ENCODE results near the gene MCF2.

The MCF2 gene

DNA sequence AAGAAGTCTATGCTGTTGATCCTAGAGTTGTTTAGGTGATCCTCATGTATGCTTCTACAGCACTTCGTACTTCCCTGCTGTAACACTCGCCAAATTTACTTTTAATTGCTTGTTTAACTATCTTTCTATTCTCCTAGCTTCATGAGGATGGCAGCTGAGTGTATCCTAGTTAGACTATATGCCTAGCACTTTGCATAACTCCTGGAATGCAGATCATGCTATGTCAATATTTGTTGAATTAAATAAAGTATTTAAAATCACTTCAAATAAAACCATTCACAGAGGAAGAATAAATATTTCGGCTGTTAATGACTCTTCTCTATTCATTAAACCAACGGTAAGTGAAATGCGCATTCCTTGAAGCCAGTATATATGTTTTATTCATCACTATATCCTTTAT, 122.4 kb downstream of the MCF2 start:
- no peak for DNase-seq (ENCODE audit: low spot score)

DNA sequence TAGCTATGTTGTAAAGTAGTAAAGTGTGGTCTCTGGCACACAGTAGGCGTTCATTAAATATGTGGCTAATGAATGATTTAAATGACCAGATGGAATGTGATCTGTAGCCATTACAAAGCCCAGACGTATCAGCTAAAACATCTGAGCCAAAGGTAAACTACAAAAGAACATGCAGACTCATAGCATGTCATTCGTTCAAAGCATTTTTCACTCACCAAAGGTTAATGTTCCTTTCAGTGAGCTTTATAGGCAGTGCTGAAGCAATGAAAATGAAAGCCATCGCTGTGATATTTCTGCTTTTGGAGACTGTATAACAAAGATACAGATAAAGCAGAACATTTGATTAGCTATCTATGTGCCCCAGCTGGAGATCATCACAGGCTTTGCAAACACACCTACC, 126.9 kb downstream of the MCF2 start:
- DNase-seq (ENCODE audit: low spot score) = no peak

DNA sequence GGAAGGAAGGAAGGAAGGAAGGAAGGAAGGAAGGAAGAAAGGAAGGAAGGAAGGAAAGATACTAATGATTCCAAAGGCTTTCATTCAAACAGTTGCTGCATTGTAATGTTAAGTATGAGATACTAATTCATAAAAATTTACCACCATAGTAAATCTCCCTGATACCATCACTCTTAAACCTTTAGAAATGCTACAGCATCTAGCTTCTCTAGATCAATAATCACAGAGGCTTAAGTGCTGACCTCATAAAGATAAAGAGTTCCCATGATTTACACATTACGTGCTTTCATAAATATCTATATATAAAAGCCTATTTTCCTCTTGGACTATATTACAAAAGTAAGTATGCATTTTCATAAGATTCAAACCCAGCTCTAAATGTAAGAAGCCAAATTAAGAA, 141.0 kb downstream of the MCF2 start:
- DNase-seq (ENCODE audit: low spot score) = no peak

DNA sequence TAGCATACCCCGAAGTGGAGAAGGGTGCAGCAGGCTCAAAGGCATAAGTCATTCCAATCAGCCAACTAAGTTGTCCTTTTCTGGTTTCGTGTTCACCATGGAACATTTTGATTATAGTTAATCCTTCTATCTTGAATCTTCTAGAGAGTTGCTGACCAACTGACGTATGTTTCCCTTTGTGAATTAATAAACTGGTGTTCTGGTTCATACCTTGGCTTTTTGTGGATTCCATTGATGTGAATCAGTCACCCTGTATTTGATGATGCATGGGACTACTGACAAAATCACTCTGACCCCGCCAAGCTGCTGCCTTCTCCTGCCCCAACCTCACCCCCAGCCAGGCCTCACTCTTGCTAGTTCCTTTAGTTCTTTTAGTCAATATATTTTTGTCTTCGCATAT, 144.7 kb downstream of the MCF2 start:
- no peak for DNase-seq (ENCODE audit: low spot score)

DNA sequence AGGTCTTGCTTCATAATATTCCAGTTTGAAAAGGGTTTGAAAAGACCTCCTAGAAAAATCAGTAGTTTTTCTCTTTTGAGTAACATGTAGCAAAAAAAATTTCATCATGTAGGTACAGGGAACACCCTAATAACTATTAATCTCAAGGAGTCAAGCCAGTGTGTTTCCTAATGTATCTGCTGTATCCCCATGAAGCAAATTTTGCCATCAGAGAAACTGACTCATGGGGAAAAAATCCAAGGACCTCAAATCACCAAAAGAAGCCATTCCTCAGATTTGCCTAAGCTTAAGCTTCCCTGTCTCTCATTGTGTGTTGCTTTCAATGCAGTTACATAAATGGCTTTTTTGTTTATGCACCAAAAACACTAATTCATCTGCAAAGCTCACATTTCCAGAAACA, 147.7 kb downstream of the MCF2 start:
- DNase-seq (ENCODE audit: low spot score) = no peak

DNA sequence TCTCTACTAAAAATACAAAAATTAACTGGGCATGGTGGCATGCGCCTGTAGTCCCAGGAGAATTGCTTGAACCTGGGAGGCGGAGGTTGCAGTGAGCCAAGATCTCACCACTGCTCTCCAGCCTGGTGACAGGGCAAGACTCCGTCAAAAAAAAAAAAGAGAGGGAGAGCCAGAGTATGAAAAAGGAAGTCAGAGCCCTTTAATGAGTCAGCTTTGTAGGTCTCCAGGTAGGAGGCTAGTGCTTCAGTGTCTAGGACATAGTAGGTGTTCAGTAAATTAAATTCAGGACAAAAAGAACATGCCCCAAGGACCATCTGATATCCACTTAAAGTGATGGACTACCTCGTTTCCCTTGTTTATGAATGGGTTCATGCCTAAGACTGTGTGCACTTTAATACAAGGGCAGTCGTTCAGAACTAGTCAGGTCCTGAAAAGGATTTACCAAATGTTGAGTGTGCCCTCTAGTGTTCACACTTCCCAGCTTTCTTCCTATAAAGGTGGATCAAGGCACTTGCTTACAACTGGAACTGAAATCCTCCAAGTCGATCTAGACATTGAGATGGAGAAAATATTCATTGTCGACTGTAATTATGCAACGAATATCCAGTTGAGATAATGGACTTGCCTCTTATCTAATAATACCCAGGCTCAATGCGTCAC, 148.5 kb downstream of the MCF2 start:
- peak; percentile 10 for DNase-seq (ENCODE audit: low spot score)

DNA sequence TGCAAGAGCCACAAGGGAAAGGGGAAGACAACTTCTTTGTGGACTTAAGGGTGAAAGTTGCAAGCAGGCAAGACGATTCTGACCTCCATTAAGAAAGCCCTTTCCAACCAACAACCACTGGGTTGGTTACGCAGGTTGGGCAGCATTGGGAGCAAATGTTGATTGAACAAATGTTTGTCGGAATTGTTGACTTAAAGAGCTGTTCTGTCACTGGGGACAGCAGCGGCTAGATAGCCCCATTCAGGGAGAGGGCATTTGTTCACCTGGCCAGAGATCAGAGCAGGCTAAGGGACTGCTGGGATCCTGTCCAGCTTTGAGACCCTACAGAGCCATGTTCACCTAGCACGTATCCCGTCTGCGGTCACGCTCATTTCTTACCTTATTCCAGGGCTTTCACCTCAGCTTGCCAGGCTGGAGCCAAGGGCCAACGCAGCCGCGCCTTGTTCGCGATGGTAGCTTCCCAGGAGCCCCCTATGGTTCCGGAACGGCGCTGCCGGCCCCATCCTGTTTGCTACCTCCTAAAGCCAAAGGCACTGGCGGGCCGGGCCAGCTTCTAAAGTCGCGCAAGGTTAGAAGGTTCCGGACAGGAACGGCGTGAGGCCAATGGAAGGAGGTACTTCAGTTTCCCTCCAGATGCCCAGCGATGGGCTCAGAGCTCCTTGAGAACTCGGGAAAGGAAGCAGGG, 152.8 kb downstream of the MCF2 start:
- DNase-seq (ENCODE audit: low spot score) = no peak

DNA sequence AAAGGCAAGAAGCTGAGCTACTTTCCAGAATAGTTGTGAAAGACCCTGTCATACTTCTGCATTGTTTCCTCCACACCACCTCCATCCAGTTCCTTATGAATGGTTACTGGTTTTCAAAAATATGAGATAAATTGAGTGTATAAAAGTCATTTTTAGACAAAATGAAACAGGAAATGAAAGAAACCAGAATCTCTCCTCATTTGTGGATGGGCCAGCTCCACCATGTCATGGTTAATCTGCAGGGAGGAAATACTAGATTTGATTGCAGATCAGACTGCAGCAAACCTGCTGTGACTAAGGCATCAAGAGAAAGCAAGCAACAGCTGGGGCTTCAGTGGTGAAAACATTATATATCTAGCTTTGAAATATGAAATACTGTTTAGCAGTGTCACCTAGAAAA, 153.6 kb downstream of the MCF2 start:
- no peak for DNase-seq (ENCODE audit: low spot score)

DNA sequence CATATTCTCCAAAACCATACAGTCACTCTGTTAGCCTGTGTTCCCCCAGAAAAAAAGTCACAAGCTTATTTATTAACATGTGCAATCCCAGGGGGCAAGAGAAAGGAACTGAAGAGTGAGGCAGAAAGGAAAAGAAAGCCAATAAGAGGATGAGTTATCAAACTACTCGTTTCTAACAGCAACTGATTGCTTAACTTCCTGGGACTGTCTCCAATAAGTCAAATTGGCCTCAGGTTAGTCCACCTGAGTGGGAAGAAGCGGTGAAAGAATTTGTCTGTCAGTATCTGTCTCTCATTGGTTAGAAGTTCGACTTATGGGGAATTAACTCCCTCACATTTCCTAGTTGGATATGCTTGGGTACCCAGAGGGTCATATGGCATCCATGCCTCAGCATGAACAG, 163.4 kb downstream of the MCF2 start:
- DNase-seq (ENCODE audit: low spot score) = no peak

DNA sequence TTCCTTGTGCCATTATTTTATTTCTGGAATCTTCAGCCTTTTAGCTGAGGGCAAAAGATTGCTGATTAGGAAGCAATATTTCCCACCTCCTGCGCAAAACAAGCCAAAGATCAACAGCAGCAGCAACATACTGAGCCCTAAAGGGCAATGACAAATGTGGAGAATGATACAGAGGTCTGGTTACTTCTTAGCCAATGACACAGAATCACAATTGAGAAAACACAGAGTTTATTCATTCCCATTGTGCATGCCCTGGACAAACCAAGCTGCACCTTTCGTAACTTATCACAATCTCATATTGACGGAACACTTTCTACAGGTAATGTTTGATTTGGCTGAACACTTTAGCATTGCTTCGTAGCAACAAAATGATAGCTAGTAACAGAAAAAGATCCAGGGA, 164.0 kb downstream of the MCF2 start:
- no peak for DNase-seq (ENCODE audit: low spot score)

DNA sequence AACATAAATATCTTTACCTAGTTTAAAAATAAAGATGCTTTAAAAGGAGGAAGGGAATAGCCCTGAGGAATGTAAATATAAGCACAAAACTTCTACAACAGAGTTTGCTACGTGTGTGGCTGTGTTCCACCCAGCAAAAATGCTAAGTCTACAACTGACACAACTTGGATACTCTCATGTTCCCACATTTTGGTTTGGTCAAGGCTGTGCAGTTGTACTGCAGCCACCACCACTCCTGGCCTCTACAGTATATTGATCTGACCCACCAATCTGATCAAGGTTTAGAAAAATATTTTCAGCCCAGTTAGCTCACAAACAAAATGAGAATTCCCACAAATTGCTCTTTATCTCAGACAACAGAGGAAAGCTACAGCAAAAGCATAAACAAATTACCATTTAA, 165.3 kb downstream of the MCF2 start:
- no peak for DNase-seq (ENCODE audit: low spot score)

DNA sequence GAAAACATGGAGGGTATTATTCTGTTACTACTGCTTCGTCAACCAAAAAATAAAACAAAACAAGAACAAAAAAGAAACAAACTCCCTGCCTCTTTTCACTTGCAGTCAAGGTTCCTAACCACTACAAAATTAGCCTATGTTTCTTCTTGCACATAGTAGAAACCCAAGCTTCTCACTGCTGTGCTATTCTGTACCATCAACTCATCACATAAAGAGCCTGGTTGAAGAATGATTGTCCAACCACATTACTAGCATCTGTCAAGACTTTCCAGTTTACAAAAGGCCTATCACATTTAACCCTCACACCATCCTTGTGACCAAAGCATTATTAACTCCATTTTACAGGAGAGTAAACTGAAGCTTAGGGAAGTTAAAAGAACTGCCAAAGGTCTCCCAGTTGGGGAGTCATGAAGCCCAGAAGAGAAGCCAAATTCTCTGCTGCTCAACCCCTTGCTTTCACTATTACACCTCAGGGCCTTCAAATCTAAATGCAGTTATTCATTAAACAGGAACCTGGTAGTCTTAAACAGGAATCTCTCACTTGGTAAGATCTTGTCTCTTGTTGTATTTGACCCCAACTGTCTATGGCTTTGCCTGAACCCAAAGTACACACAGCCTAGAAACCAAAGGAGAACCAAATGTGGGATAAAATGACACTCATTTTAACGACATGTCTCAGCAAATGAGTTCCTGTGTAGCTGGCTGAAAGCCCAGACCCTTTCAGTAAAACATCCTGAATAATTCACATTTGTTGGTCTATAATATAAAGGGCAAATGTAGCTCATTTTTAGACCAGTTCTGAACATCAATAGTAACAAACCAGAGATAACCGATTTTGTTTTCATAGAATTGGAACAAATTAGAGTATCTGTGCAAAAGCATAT, 168.8 kb downstream of the MCF2 start:
- DNase-seq (ENCODE audit: low spot score) = no peak

DNA sequence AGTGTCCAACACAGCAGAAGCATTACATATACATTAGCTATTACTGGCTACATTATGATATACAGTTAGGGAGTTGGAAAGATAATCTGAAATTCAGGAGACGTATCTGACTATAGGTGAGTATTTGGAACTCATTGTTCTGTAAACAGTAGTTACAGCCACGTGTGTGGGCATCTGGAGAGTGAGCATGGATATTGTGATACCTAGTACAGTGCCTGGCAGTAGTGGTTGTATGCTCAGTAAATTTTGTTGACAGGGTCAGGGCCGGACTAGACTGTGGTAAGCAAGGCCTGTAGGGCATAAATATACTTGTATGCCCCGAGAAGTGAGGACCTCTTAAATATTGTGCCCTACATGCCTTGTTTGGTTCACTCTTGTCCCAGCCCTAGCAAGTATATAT, 174.5 kb downstream of the MCF2 start:
- no peak for DNase-seq (ENCODE audit: low spot score)

DNA sequence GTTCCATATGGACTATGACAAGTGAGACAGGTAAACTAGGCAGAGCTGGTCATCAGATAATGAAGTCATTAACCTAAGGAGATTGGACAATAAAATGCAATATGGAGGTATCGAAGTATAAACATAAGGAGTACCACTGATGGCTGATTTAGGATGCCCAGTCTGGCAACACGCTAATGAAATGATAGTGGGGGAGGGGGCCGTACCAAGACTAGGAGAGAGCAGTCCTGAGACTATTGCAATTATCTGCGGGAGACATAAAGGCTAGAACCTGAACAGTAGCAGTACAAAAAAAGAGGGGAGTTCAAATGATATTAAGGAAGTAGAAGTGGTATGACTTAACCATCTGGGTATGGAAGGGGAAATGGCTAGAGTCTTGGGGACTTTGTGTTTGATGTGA, 175.1 kb downstream of the MCF2 start:
- DNase-seq (ENCODE audit: low spot score) = no peak

Data from COLO829 (cell line).